GM21367 (cell line): ENCODE measurements around the gene EPAS1.

Experiments
- ATAC-seq: cut with Tn5 transposase; IDR thresholded peaks from one replicate; pipeline ENCODE4 v1.9.1; 2021; ENCODE audit not compliant: unreplicated experiment

EPAS1 gene

DNA sequence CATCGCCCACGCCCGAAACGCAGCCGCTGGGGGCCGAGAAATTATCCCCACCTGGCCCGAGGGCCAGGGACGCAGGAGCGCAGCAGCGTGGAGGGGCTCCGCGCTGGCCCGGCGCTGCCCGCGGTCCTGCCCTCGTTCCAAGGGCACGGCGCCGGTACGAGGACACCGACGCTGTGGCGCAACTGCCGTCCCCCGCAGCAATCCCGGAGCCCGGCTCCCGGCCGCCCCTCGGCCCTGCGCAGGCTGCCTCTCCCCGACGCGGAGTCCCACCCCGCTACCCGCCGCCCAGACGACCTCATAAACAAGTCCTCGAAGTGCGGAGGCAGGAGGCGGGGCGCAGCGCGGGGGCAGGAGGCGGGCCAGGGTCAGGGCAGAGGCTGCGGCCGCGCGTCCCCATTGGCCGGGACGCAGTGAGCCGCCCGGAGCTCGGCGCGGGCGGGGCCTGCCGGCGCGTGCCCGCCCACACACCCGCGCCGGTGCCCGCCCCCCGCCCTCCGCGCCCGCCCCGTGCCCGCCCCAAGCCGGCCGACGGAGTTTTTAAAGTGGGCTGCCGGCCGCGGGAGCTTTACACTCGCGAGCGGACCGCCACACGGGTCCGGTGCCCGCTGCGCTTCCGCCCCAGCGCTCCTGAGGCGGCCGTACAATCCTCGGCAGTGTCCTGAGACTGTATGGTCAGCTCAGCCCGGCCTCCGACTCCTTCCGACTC is at the start of gene EPAS1:
Gene EPAS1, plus strand, starts transcription at position 568 of the 706 bp plus-strand sequence. CDS start 505 bp downstream, outside the sequence.
- ATAC-seq: peak; percentile 85

- no peak for ATAC-seq
Measured at GRCh38 chr2:46248171-46248570, 49.0 kb upstream of the EPAS1 start.

DNA sequence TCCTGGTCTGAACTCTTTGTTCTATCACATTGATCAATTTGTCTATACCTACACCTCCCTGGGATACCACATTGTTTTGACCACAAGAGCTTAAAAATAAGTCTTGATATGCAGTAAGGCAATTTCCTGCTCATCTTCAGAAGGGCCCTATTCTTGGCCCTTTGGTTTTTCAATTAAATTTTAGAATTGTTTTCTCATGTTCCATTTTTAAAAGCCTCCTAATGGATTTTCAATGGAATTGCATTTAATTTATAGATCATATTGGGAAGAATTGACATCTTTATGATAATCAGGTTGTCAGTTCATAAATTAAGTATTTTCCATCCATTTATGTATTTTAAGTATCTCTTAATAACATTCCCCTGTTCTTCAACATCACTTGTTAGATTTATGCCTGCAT is 47.6 kb upstream of the EPAS1 start:
- ATAC-seq: no peak

DNA sequence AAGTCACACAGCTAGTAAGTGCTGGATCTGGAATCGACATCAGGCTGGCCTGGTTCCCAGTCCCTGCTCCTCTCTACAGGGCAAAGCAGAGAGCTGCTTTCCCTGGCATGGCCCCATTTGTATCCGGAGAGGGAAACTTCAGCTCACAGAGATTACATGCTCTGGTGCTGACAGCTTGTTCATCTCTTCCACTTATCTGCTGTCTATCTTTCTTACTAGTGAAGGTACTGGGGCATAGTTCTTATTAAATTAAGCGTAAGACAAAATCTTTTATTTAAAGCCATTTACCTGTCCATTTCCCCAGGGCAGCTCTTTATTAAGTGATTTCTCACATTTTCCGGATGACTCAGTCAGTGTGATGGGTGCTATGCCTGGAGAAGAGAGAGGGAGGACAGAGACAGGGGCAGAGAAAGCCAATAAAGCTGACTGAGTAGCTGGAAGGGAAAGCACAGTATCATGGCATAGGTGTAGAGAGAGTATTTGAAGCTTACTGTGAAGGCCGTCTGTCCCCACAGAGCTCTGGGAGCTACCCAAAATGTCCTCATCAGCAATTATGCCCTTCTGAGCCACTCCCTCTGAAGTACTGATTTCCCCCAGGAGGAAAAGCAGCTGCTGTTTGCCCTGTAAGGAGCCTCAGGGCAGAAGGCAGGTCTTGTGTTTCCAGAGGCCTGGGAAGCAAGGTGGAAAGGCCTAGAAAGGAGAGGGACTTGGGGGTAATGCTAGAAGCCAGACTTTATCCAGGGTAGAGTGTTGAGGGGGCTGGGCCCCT is 44.1 kb upstream of the EPAS1 start:
- no peak for ATAC-seq

GRCh38 chr2:46254474-46254873 is 42.7 kb upstream of the EPAS1 start:
- no peak for ATAC-seq

DNA sequence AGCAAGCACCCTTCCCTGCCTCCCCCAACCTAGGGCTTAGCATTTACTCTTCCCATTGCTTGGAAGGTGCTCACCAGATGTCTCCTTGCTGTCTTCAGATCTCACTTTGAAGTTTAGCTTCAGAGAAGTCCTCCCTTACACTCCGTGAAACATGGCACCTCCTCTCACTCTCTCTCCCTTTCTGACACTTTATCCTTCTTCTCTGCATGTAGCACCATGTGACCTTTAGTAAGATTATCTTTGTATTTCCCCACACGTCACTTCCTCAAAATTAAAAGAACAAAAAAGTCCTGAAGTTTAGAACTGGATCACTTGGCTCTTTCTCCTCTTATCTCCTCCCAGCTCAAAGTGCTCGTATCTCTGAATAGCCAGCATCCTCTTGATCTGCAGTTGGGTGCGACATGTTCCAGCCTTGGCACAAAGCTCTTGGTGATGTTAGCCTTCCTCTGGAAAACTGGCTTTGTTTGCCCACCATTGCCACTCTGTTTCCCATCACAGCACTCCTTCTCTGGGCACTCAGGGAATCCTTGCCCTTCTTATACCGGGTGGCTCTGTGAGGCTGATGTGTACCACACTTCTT is 40.6 kb upstream of the EPAS1 start:
- ATAC-seq: no peak

DNA sequence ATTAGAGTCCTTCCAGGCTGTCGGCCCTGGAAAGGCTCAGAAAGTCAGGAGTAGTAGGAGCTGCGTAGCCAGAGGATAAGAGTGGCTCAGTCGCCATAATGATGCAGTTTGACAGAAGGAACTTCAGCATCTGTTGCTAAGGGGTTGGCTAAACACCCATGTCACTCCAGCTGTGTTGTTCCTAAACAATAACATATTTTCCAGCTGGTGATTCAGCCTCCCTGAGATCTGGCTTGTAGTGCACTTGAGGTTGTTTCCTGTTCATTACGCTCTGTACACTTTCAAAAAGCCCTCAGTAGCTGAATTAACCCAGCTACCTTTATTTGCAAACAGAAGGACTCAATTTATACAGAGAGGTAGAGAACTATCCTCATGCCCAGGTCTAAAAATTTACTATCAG is 39.7 kb upstream of the EPAS1 start:
- ATAC-seq: no peak

- ATAC-seq: no peak
Measured at GRCh38 chr2:46257980-46258379, 39.2 kb upstream of the EPAS1 start.

- ATAC-seq: no peak
Measured at GRCh38 chr2:46258937-46259776, 38.0 kb upstream of the EPAS1 start.

DNA sequence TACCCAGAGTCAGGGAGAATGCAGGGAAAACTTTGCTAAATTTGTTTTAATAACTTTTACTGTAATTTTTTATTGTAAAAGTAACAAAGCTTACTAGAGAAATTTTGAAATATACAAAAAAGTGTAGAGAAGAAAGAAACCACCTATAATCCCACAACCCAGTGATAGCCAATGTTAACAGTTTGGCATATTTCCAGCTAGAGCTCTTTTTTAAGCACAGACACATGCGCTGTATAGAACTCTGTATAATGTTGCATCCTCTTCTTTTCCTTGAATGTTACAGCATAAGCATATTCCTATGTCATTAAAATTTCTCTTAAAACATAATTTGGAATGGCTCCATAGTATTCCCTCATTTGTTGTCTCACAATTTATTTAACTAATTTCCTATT is 37.4 kb upstream of the EPAS1 start:
- ATAC-seq: no peak

- ATAC-seq: no peak
Measured at GRCh38 chr2:46260305-46260704, 36.9 kb upstream of the EPAS1 start.

DNA sequence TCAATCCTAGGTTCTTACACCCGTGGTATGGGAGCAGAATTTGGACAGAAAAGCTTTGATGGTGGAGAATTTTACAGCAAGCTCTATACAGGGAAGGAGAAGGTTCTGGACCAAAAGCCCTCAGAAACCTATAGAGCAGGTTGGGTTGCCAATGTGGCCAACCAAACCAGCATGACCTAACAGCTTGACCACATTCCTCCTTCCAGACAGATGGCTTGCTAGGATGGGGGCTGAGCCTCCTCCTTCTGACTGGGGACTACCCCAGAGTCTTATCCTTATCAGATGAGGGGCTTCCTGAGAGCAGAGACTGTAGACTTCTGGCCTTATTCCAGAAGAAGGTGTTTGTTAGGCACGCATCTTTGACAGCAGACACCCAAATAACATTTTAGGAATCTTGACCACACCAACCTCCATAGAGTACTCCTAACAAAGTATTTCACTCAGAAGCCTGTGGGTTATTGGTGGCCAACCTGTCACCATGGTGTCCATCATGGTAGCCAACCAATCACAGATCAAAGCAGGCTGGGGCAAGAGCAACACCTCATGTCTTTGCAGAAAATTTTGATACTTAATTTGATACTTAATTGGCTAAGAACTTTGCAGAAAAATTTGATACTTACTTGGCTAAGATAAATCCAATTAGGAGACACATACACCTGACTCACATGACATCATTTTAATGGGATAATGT is 34.8 kb upstream of the EPAS1 start:
- no peak for ATAC-seq

- no peak for ATAC-seq
Measured at GRCh38 chr2:46263347-46263746, 33.9 kb upstream of the EPAS1 start.

DNA sequence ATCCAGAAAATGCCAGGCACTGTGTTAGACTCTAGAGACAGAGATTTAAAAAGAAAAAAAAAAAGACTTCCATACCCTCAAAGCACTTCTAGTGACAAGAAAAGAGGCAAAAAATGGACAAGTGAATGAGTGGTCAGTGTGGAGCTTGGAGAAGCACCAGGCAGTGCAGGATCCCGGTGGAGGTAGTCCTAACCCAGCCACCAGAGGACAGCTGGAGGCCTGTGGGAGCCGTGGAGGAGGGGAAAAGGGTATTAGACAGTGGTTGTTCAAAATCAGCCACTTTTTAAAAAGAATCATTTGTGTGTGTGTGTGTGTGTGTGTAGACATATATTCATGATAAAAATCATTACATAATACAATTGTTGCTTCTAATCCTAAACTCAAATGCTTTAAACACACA is 32.8 kb upstream of the EPAS1 start:
- ATAC-seq: no peak

DNA sequence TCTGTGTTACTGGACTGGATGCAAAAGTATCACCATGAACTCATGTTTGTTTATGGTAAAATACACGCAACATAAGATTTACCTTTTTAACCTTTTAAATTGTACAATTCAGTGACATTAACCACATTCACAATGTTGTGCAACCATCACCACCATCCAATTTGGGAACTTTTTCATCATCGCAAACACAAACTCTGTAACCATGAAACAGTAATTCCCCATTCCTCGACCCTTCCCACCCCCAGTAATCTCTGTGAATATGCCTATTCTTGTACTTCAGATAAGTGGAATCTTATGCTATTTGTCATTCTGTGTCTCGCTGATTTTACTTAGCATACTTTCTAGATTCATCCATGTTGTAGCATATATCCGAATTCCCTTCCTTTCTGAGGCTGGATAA is 31.1 kb upstream of the EPAS1 start:
- no peak for ATAC-seq

GRCh38 chr2:46267616-46268015 is 29.6 kb upstream of the EPAS1 start:
- ATAC-seq: no peak

DNA sequence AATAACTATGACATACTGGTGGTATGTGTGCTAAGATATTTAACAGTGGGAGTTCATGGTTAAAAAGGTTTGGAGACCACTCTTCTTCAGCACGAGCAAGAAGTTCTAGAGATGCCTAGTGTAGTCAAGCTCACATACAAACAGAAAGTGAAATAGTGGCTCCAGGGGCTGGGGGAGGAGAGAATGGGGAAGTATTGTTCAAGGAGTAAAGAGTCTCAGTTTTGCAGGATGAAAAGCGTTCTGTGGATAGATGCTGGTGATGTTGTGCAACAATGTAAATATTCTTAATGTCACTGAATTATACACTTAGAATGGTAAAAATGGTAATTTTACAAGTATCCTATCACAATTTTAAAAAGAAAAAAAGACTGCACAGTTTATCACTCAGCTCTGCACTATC is 29.0 kb upstream of the EPAS1 start:
- no peak for ATAC-seq

- ATAC-seq: no peak
Measured at GRCh38 chr2:46269001-46269400, 28.2 kb upstream of the EPAS1 start.

GRCh38 chr2:46269544-46270273 is 27.5 kb upstream of the EPAS1 start:
- no peak for ATAC-seq

GRCh38 chr2:46270384-46270783 is 26.8 kb upstream of the EPAS1 start:
- ATAC-seq: no peak
